HG03139 (cell line): ENCODE data around the gene CAMTA1.

ENCODE experiments used
- ATAC-seq: cut with Tn5 transposase; IDR thresholded peaks from one replicate; pipeline ENCODE4 v1.9.1; 2021; ENCODE audit not compliant: unreplicated experiment

The CAMTA1 gene

DNA sequence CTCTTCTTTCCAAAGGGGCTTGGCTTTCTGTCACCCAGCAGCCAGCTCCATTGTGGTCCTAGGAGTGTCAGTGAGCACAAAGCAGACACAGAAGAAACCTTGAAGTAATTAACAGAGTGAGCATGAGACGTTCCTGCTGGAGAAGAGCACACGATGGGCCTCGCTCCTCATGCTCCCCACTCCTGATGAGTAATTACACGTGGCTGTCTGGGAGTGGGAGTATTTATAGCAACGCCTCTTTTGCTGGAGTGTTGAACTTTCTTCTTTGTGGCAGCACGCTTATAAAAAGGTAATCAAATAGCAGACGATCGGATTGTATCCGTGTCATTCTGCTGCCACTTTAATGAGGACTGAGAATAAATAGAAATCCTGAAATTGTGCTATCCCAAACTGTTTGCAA is 185.8 kb downstream of the CAMTA1 start:
- no peak for ATAC-seq

DNA sequence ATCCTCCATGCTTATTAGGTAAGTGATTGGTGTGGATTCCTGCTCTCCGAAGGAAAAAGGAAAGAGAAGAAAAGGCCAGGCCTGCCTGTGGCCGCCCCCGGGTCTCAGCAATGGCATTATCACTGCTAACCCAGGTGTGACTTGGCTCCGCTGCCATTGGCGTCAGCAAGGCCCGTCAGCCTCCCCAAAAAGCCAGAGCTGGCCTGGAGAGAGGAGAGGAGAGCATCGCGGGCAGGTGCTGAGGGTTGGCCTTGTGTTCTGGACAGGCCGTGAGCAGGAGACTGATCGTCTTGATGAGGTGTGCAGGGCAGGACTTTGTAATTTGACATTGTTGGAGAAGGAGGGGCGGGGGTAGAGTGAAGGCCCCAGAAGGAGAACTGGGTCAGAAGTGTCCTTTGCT is 186.4 kb downstream of the CAMTA1 start:
- no peak for ATAC-seq

DNA sequence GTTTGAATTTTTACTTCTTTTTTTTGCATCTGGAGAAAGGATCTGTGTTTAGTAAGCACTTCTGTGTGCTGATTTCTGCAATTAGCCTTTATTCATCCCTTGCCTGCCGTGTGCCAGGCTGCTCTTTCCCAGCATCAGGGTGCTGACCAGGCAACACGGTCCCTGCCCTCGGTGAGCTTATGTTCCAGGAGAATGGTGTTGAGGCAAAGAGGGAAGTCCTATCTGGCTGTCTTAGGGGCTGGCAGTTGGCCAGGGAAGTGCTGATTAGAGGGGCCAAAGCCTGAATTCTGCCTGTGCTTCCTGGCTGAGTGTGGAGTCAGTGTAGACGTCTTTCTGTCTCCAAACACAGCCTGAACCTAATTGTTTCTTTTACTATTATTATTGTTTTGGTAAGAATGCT is 187.1 kb downstream of the CAMTA1 start:
- no peak for ATAC-seq

DNA sequence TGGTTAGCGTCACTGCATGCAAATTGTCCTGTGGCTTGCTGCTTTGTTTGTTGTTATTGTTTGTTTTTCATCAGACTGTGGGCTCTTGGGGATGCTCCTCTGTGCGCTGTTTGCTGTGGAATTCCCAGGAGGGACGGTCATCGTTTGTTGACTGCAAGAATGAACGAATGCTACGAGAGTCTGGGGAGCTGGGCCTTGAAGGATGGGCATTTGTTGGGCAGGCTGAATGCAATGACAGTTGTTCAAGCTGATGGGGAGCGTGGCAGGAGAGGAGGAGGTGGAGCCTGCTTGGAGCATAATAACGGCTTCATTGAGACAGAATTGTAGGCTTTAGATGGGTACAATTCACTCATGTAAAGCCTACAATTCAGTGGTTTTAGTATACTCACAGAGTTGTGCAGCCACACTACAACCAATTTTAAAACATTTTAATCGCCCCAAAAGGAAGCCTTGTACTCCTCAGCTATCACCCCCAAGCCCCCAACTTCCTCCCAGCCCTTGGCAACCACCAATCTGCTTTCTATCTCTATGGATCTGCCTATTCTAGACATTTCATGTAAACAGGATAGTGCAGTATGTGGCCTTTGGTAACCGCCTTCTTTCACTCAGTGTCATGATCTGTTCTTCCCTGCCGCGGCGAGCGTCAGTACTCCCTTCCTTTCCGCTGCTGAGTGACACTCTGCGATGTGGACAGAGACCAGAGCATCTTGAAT is 190.2 kb downstream of the CAMTA1 start:
- ATAC-seq = no peak

GRCh38 chr1:6976044-6976375 is 190.8 kb downstream of the CAMTA1 start:
- no peak for ATAC-seq

DNA sequence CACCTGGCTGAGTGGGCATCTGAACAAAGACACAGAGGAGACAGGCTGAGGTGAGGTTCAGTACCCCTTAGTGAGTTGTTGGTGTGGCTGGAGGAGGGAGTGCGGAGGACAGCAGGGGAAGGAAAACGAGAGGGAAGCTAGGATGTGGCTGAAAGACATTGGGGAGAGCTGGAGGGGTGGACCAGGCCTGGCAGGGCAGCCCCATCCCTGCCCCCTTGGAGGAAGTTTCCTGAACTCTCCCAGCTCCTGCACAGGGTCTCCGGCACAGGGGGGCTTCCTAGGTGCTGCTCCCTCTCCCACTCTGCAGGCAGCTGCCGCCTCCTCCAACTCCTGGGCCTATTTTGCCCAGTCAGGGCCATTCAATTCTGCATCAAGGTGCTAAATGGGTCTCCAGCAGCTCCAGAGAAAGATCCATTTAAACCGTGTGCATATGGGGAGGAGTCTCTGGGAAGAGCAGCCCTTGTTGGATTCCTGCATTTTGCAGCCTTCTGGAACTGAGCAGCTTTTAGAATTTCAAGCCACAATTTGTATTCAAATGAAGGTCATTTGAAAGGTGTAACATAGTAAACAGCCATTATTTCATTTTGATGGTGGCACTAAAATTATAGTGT is 193.9 kb downstream of the CAMTA1 start:
- ATAC-seq = no peak

DNA sequence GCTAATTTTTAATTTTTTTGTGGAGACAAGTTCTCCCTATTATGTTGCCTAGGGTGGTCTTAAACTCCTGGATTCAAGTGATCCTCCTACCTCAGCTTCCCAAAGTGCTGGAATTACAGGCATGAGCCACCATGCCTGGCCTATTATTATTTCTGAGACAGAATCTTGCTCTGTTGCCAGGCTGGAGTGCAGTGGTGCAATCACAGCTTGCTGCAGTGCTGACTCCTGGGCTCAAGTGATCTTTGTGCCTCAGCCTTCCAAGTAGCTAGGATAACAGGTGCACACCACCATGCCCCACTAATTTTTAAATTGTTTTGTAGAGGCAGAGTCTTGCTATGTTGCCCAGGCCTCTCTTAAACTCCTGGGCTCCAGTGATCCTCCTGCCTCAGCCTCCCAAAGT is 196.3 kb downstream of the CAMTA1 start:
- ATAC-seq = no peak

DNA sequence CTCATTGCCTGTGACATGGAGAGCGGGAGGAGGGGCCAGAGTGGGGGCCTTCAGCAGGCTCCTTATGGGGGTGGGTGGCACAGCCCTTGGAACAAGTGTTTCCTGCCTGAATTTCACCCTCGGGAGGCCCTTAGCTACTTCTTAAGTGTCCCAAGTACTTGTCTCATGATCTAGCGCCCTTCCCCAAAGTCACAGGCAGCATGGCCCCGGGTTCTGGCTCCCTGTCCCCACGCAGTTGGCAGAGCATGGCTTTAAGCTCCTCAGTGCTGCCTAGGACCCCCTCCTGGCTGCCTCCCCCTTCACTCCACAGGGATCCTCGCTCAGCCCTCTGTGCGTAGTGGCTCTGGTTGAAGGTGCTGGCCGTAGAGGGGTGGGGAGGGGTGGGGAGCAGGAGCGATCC is 197.2 kb downstream of the CAMTA1 start:
- no peak for ATAC-seq

GRCh38 chr1:6982860-6983259 is 197.6 kb downstream of the CAMTA1 start:
- no peak for ATAC-seq

GRCh38 chr1:6984536-6984935 is 199.3 kb downstream of the CAMTA1 start:
- ATAC-seq = no peak

- ATAC-seq = no peak
Observed at GRCh38 chr1:6984986-6985385, 199.7 kb downstream of the CAMTA1 start.

DNA sequence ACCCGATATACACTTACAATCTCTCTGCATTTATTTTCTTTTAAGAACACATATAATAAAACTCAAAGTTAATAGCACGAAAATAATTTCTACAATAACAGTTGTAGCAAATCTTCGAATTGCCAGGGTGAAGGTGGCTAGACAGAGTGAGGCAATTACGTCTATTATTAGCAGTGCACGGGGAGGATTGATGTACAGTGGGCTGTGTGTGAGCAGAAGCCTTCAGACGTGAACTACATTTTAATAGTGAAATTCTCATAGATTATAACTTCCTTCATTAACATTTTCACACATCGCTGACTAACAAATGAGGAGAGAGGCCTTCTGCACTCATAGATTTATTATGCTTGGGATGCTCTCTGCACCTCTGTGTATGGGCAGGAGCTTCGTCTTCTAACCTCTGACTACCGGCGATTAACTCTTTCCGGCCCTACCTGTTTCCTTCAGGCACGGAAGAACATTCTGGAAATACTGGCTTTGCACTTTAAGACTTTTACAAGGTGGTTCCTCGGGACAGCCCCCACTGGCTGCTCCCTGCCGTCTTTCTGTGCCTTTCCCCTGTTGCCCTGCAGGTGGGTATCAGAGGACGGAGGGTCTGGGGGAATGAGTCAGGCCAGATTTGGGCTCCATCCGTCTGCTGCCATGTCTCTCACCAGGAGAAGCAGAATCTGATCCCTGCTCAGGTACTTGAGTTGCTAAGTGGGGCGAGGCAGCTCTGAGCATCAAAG is 200.5 kb downstream of the CAMTA1 start:
- no peak for ATAC-seq

GRCh38 chr1:6986281-6986680 is 201.0 kb downstream of the CAMTA1 start:
- no peak for ATAC-seq

GRCh38 chr1:6987940-6988339 is 202.7 kb downstream of the CAMTA1 start:
- no peak for ATAC-seq

DNA sequence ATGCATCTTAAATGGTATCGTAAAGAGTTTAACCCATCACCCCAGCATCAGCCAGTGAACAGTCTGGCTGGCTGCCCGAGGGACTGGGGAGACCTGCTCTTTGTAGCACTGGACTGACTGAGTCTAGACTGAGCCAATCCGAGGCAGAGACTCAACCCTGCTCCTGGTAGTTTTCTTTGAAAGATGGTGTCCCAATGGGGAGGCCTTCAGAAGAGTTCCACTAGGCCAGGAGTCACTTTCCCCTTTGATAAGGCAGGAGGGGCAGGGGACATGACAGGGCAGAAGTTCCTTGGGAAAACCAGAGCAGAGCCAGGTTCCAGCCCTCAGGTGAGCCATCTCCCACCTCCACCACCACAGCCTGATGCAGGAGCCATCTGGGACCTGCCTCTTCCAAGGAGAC is 203.5 kb downstream of the CAMTA1 start:
- no peak for ATAC-seq

- no peak for ATAC-seq
Observed at GRCh38 chr1:6989212-6990159, 204.2 kb downstream of the CAMTA1 start.

GRCh38 chr1:6991266-6991665 is 206.0 kb downstream of the CAMTA1 start:
- ATAC-seq = no peak

GRCh38 chr1:6995789-6996188 is 210.5 kb downstream of the CAMTA1 start:
- ATAC-seq = no peak

DNA sequence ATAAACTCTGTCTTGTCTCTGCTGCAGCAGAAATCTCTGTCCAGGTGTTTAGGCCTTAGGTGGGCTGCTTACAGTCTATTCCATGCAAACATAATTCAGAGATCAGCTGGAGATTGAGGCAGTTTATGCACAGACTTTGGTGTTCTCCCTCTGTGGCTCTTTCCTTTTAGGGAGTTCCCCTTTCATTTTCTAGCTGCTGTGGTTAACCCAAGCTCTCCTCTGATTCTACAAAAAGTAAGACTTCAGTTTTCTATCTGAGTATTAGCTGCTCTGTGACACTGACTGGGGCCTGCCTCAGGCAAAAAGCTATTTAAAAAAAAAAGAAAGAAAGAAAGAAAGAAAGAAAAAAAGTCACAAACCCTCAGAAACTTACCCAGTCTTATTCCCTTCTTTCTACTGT is 211.1 kb downstream of the CAMTA1 start:
- no peak for ATAC-seq

DNA sequence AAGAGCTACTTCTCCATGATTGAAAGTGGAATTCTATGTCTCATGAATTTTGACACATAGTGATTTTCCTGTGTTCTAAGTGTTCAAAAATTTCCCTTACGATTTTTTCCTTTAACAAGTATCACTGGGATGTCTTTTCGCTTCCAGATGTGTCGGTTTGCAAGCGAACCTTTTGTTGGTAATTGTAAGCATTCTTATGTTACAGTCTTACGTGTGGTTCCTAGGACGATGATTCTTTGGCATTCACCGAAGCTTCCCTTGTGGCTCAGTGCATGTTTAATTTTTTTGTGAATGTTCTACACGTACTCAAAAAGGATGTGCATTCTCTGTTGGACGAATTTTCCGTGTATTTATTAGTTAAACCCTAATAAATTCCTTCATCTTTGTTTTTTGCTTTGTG is 211.6 kb downstream of the CAMTA1 start:
- ATAC-seq = no peak

DNA sequence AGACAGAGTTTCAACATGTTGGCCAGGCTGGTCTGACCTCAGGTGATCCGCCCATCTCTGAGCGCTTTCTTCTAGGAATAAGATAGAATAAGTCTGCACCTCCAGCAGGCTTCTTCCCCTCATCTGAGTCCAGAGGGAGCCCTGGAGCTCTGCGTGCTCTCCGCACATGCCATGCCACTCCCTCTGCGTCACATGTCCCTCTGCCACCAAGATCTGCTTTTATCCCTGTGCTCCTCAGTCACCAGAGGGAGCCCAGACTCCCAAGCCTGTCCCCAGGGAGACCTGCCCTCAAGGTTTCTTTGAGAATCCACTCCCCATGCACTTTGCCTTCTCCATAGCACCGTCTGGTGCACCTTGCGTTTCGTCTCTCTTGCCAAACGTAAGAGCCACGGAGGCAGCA is 213.0 kb downstream of the CAMTA1 start:
- ATAC-seq = no peak
